ENCODE measurements around the gene SIRT6. TPM values are rescaled to one million over a fixed set of nuclear protein-coding genes. Genes with fewer than 3 reads are reported as not detected.

SIRT6 gene
- total and polyA plus RNA-seq, 2 donors (not counting 3 experiments of a cell fraction or from before 2014, with no cell fraction given): 26.9 to 36.6 TPM

GRCh38 chr19:4173479-4174212 lies 8.7 kb downstream of the SIRT6 start:
- Histone ChIP-seq H3K27ac (ENCODE audit: insufficient read depth, low read depth, low read length) (no peak overlapping the region), H4K20me1 (replicated peaks; ENCODE audit: control insufficient read depth, extremely low read depth, insufficient read depth, low read length) (no peaks in the 10 kb centered on the region), H3K4me1 (ENCODE audit: control insufficient read depth, extremely low read depth, insufficient read depth, low read length) (no peaks in the 10 kb centered on the region), H3K9me3 (replicated peaks; ENCODE audit: control insufficient read depth, insufficient read depth, low read length) (no peaks in the 10 kb centered on the region), H3K79me2 (ENCODE audit: control insufficient read depth, insufficient read depth, low read length) (no peaks in the 10 kb centered on the region), H3K4me2 (ENCODE audit: insufficient read depth, low read length) (no peak overlapping the region), H2AFZ (ENCODE audit: low read depth, low read length) (no peak overlapping the region), H3K27me3 (ENCODE audit: control insufficient read depth in 2 of 2, insufficient read depth in 2 of 2, low read length in 2 of 2) (peaks cover 0 to 2% of the 10 kb centered on the region in 2 experiments), H3K9me1 (replicated peaks; ENCODE audit: control insufficient read depth, extremely low read depth, insufficient read depth, low read length) (no peaks in the 10 kb centered on the region), H3K9ac (replicated peaks; ENCODE audit: extremely low read depth, insufficient read depth, low read length) (no peak overlapping the region), H3K36me3 (ENCODE audit: control insufficient read depth in 2 of 2, extremely low read depth in 1 of 2, insufficient read depth in 2 of 2, low read length in 2 of 2) (peaks cover 0 to under 1% of the 10 kb centered on the region in 2 experiments), H3K4me3 (replicated peaks in 1 of 3; ENCODE audit: insufficient read depth in 1 of 3, low read depth in 1 of 3, low read length in 3 of 3) (no peak overlapping the region)
- peak; percentile 25 for TF ChIP-seq POLR2AphosphoS5 (IDR thresholded peaks at IDR 0.05; ENCODE audit: insufficient read depth, low read depth, low read length)
- no peak for TF ChIP-seq CTCF (IDR thresholded peaks at IDR 0.05; ENCODE audit: extremely low read depth in 1 of 2, insufficient read depth in 1 of 2, low read depth in 1 of 2, low read length in 2 of 2)
- intact Hi-C loops (cut with micrococcal nuclease) (no loop called here), dilution Hi-C loops (cut with MboI; ENCODE audit: extremely low pct_ligation_motif_present, low sequenced_read_pairs) (no loop called here)
- BruUV-seq (replicated peaks): no TSS peak
- ChIA-PET CTCF (interaction anchor here (0.7 to 1.4 kb wide), 5 partner anchors 13 to 34 kb away, joined by 3 to 6 read pairs (median 3); no protein-coding TSS in a partner anchor), POLR2A (no interaction called here)
- FAIRE-seq (no peak), DNase-seq (ENCODE audit: low read depth, low spot score) (no peak)

GRCh38 chr19:4172861-4173473 lies 9.4 kb downstream of the SIRT6 start:
- no peak overlapping the region for H3K4me2 ChIP-seq (ENCODE audit: insufficient read depth, low read length)

More at GRCh38 chr19:4172861-4173473, 9.4 kb downstream of the SIRT6 start:
- no TSS peak for BruUV-seq (replicated peaks)
- Histone ChIP-seq H3K9ac (replicated peaks; ENCODE audit: extremely low read depth, insufficient read depth, low read length) (no peak overlapping the region), H3K9me3 (replicated peaks; ENCODE audit: control insufficient read depth, insufficient read depth, low read length) (no peaks in the 10 kb centered on the region), H3K4me1 (ENCODE audit: control insufficient read depth, extremely low read depth, insufficient read depth, low read length) (no peaks in the 10 kb centered on the region), H3K36me3 (ENCODE audit: control insufficient read depth in 2 of 2, extremely low read depth in 1 of 2, insufficient read depth in 2 of 2, low read length in 2 of 2) (no peaks in the 10 kb centered on the region), H3K27me3 (ENCODE audit: control insufficient read depth in 2 of 2, insufficient read depth in 2 of 2, low read length in 2 of 2) (peaks cover 0 to 2% of the 10 kb centered on the region in 2 experiments), H3K9me1 (replicated peaks; ENCODE audit: control insufficient read depth, extremely low read depth, insufficient read depth, low read length) (no peaks in the 10 kb centered on the region), H4K20me1 (replicated peaks; ENCODE audit: control insufficient read depth, extremely low read depth, insufficient read depth, low read length) (no peaks in the 10 kb centered on the region), H3K27ac (ENCODE audit: insufficient read depth, low read depth, low read length) (no peak overlapping the region), H3K79me2 (ENCODE audit: control insufficient read depth, insufficient read depth, low read length) (no peaks in the 10 kb centered on the region), H3K4me3 (replicated peaks in 1 of 3; ENCODE audit: insufficient read depth in 1 of 3, low read depth in 1 of 3, low read length in 3 of 3) (no peak overlapping the region), H2AFZ (ENCODE audit: low read depth, low read length) (no peak overlapping the region)
- intact Hi-C loops (cut with micrococcal nuclease): no loop called here
- no peak for TF ChIP-seq MAX (IDR thresholded peaks at IDR 0.05; ENCODE audit: insufficient read depth, insufficient read length)
- no peak for TF ChIP-seq POLR2A (IDR thresholded peaks at IDR 0.05; ENCODE audit: low read depth, low read length)
- TF ChIP-seq CTCF (IDR thresholded peaks at IDR 0.05; ENCODE audit: extremely low read depth in 1 of 2, insufficient read depth in 1 of 2, low read depth in 1 of 2, low read length in 2 of 2): no peak
- TF ChIP-seq JUN (IDR thresholded peaks at IDR 0.05; ENCODE audit: borderline replicate concordance, insufficient read depth, insufficient read length, low read depth): no peak
- no peak for TF ChIP-seq POLR2AphosphoS5 (IDR thresholded peaks at IDR 0.05; ENCODE audit: insufficient read depth, low read depth, low read length)
- no peak for TF ChIP-seq EZH2 (IDR thresholded peaks at IDR 0.05; ENCODE audit: borderline replicate concordance, low read depth, low read length, severe bottlenecking)
- TF ChIP-seq FOS (IDR thresholded peaks at IDR 0.05; ENCODE audit: borderline replicate concordance, insufficient read depth, low read length): no peak
- no peak for TF ChIP-seq GATA2 (IDR thresholded peaks at IDR 0.05; ENCODE audit: insufficient read depth, insufficient read length, low read depth, low read length)
- no peak for TF ChIP-seq MYC (IDR thresholded peaks at IDR 0.05; ENCODE audit: low read depth, low read length)
- CTCF ChIA-PET: interaction anchor here (1.1 to 1.4 kb wide), 3 partner anchors 13 to 29 kb away, joined by 3 to 4 read pairs (median 3); no protein-coding TSS in a partner anchor
- no peak for FAIRE-seq
- no peak for DNase-seq (ENCODE audit: low read depth, low spot score)
- dilution Hi-C loops (cut with MboI; ENCODE audit: extremely low pct_ligation_motif_present, low sequenced_read_pairs): no loop called here
- POLR2A ChIA-PET: no interaction called here

Measured in endothelial cell of umbilical vein (primary cell).